Right lobe of liver (tissue), 6 donors: ENCODE measurements around the gene SH3GL2. TPM values are rescaled to one million over a fixed set of nuclear protein-coding genes. Genes with fewer than 3 reads are reported as not detected.

Source experiments
- ATAC-seq, 4 donors: fragments of 200-7000 bp; cut with Tn5 transposase; one replicate each; pipeline ENCODE4 v1.9.1; 2020; ENCODE audit warnings: mild to moderate bottlenecking in 4 of 4, moderate library complexity in 4 of 4
- DNase-seq, 3 donors: peaks; one replicate each; pipeline ENCODE4 v3.0.0-alpha.2; 2020
- H3K27ac ChIP-seq, 3 donors: fragments of 200-600 bp; one replicate each; pipeline ENCODE4 v1.8.0; 2022
- H3K27me3 ChIP-seq, 2 donors: fragments of 200-600 bp; one replicate each; pipeline ENCODE4 v1.8.0; 2022
- H3K36me3 ChIP-seq, 4 donors: fragments of 200-600 bp; sonication (generic) in 1 of 4; one replicate each; pipeline versions ENCODE4 v1.5.1 to v1.8.0; 2017 to 2022; ENCODE audit warnings: control low read depth in 1 of 4
- H3K4me1 ChIP-seq, 4 donors: fragments of 200-600 bp; sonication (generic) in 1 of 4; one replicate each; pipeline versions ENCODE4 v1.5.1 to v1.8.0; 2017 to 2022; ENCODE audit warnings: control low read depth in 1 of 4
- H3K4me3 ChIP-seq, 3 donors: fragments of 200-600 bp; one replicate each; pipeline ENCODE4 v1.8.0; 2022
- H3K9me3 ChIP-seq, 4 donors: fragments of 200-600 bp; sonication (generic) in 1 of 4; one replicate each; pipeline versions ENCODE4 v1.5.1 to v1.8.0; 2017 to 2022; ENCODE audit warnings: control low read depth in 1 of 4
- CTCF ChIP-seq, 4 donors: fragments of 200-600 bp in 3 of 4; fragments of 450-650 bp in 1 of 4; IDR thresholded peaks; one replicate each; pipeline versions ENCODE4 v1.5.1 to v1.8.0; 2016 to 2022; ENCODE audit warnings: antibody characterized with exemption in 4 of 4, mild to moderate bottlenecking in 2 of 4
- POLR2A ChIP-seq: fragments of 450-650 bp; IDR thresholded peaks from one replicate; pipeline ENCODE4 v1.6.1; 2017; ENCODE audit warnings: antibody characterized with exemption, mild to moderate bottlenecking
- WGBS: methylation state at CpG from one replicate; pipeline ENCODE4 v1.1.6; 2018; ENCODE audit warnings: low coverage, low lambda C conversion rate; ENCODE audit not compliant: insufficient coverage; ENCODE audit errors: missing lambda C conversion rate; 5-methylcytosine and 5-hydroxymethylcytosine counted together
- intact Hi-C, 2 donors: fragments of 100-400 bp; cut with DNase I; formaldehyde crosslinking; loops; one replicate each; pipeline versions ENCODE4 v1.11.2 to v1.14.1; 2022
- total RNA-seq, 6 experiments: library from RNA; depleted of rRNA in 2 of 6; stranded (reverse); fragments of >200 nt in 2 of 6; fragmentation: NEBNext Ultra II Directional in 3 of 6; extraction: Animal tissue kit (Norgen Biotek cat#: 25700) in 3 of 6; gene quantifications; one replicate each; pipeline versions ENCODE4 v1.1.0 to v1.2.4, GENCODE V29; 2016 to 2023
- donor health status: DM: no; HTN: yes; CAD: no.
- donor health status: DM: no; HTN: no; CAD: no.
- donor health status: DM: no; HTN: no; CAD: no.
- donor health status: DM: no; HTN: yes; CAD: no.
- donor health status: DM: no; HTN: yes; CAD: no.

Gene SH3GL2
- total RNA-seq, 6 experiments from 2014 or later, result 0.07 to 0.09 TPM; not detected in 4

GRCh38 chr9:17622141-17622540, 43.3 kb downstream of the SH3GL2 start:
- H3K9me3 ChIP-seq, result no peaks in the 10 kb centered on the region
- intact Hi-C loops, result no loop called here
- H3K36me3 ChIP-seq, result no peaks in the 10 kb centered on the region
- WGBS, result 75% methylated on average over 4 of the region's 4 CpGs
- H3K4me1 ChIP-seq, result peaks cover 0 to 1% (median 0%) of the 10 kb centered on the region in 4 donors
- no peak overlapping the region for H3K4me3 ChIP-seq
- no peak for ATAC-seq
- TF ChIP-seq POLR2A (no peak), CTCF (IDR thresholded peaks at IDR 0.05) (no peak)
- no peaks in the 10 kb centered on the region for H3K27me3 ChIP-seq
- DNase-seq, result no peak
- H3K27ac ChIP-seq, result no peak overlapping the region

GRCh38 chr9:17622749-17623148, 43.9 kb downstream of the SH3GL2 start:
- no peaks in the 10 kb centered on the region for H3K27me3 ChIP-seq
- whole genome bisulfite sequencing, result 68% methylated on average over 5 of the region's 6 CpGs
- H3K36me3 ChIP-seq, result no peaks in the 10 kb centered on the region
- intact Hi-C loops, result no loop called here
- no peak overlapping the region for H3K27ac ChIP-seq
- peaks cover 0 to 7% (median under 1%) of the 10 kb centered on the region in 4 donors for H3K4me1 ChIP-seq
- ATAC-seq (no peak), DNase-seq (no peak)
- H3K9me3 ChIP-seq, result no peaks in the 10 kb centered on the region
- no peak for TF ChIP-seq CTCF (IDR thresholded peaks at IDR 0.05)
- TF ChIP-seq POLR2A, result no peak
- no peak overlapping the region for H3K4me3 ChIP-seq

DNA sequence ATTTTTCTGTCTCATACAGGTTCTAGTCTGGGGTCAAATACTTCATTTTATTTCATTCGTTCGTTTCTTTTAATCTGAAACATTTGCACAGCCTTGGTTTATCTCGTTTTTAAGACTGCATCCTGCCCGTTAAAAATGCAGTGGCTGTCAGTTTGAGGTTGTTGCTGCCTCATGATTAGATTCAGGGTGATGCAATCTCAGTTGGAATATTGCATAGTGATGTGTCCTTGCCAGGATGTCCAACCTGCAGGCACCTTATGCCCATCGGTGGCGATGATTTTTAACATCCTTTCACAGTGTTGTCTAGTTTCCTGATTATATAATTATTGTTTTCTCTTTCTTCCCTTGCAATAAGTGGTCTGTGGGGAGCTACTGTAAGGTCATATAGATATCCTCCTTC, 45.1 kb downstream of the SH3GL2 start:
- Histone ChIP-seq H3K4me1 (peaks cover 0 to 16% (median 5%) of the 10 kb centered on the region in 4 donors), H3K4me3 (no peak overlapping the region), H3K36me3 (no peaks in the 10 kb centered on the region), H3K27ac (no peak overlapping the region), H3K9me3 (no peaks in the 10 kb centered on the region), H3K27me3 (no peaks in the 10 kb centered on the region)
- peak; percentile 40 to 74 (median 51) for ATAC-seq
- WGBS, result 32% methylated on average over 6 of the region's 6 CpGs
- intact Hi-C loops, result no loop called here
- TF ChIP-seq POLR2A (no peak), CTCF (IDR thresholded peaks at IDR 0.05) (no peak)
- DNase-seq, result no peak

GRCh38 chr9:17624571-17624970, 45.7 kb downstream of the SH3GL2 start:
- H3K36me3 ChIP-seq, result no peaks in the 10 kb centered on the region
- ATAC-seq, result no peak
- TF ChIP-seq POLR2A, result no peak
- no peak overlapping the region for H3K27ac ChIP-seq
- no peak overlapping the region for H3K4me3 ChIP-seq
- peaks cover 0 to 16% (median 5%) of the 10 kb centered on the region in 4 donors for H3K4me1 ChIP-seq
- H3K9me3 ChIP-seq, result no peaks in the 10 kb centered on the region
- DNase-seq, result no peak
- H3K27me3 ChIP-seq, result no peaks in the 10 kb centered on the region
- intact Hi-C loops, result no loop called here

DNA sequence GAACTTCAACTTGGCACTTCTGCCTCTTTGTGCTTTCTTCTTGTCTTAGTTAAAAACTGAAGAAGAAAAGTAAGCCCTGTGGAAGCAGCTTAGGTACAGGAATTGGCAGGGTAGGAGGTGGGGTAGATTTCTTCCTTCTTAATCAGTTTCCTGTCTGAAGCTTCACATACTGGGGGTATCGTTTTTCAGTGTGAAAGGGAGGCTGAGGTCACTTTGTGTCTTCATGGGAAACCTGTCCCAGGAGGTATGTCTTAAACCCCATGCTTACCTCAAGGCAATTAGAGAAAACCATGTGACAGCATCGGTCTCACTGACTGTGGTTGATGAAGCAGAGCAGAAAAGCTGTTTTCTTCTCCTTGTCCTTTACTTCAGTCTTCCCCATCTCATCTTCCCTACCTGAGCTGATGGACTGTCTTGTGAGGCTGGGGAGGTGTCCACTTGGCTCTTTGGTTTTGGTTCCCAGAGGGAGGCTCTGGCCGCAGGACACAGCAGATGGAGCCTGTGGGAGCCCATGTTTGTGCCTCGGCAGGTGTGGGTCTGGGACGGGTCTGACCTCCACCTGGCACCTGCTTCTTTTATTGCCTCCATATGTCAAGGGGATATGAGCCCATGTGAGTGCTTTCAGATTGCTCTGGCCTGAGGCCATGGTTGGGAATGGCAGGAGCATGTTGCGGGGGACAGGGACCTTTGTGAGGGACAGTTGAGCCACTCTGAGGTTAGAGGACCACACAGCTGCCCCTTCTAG, 47.0 kb downstream of the SH3GL2 start:
- intact Hi-C loops, result no loop called here

More for the DNA sequence above, 47.0 kb downstream of the SH3GL2 start:
- peaks cover 0 to 16% (median 5%) of the 10 kb centered on the region in 4 donors for H3K4me1 ChIP-seq
- no peak overlapping the region for H3K27ac ChIP-seq
- 88% methylated on average over 3 of the region's 6 CpGs for WGBS
- H3K4me3 ChIP-seq, result no peak overlapping the region
- no peaks in the 10 kb centered on the region for H3K9me3 ChIP-seq
- ATAC-seq, result no peak
- no peak for DNase-seq
- TF ChIP-seq POLR2A (no peak), CTCF (IDR thresholded peaks at IDR 0.05) (no peak)
- H3K36me3 ChIP-seq, result no peaks in the 10 kb centered on the region
- no peaks in the 10 kb centered on the region for H3K27me3 ChIP-seq
